ENCODE measurements around the gene ALAS1. TPM values are rescaled to one million over a fixed set of nuclear protein-coding genes. Genes with fewer than 3 reads are reported as not detected.

The ALAS1 gene
- total RNA-seq, 3 donors from 2014 or later = 25.9 to 34.7 (median 33.3) TPM

DNA sequence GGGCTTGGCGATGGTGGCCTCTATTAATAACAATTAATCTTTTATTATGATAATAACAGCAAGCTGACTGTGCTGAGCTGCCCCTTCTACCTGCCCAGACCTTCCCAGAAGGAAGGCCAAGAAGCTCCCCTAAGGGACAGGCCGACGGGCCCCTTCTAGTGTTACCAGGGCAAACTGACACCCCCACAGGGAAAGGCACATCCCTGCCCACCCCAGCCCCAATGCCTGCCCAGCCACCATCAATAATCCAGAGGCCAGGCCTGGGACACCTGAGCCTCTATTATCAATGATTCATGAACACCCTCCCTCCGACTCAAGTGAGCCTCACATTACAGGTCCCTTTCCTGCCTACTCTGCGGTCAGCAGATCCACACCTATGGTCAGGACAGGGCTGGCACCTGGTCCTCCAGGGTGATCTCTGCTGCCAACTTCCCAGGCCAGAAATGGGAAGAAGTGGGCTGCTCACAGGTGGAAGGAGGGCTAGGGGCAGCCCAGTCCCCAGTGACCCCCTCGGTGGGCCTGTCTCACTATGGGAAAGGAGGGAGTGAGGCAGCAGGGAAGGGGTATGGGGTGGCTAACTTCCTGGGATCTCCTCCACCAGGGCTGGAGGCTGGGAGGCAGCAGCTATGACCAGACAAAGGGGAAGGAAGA, 39.2 kb downstream of the ALAS1 start:
- no peaks in the 10 kb centered on the region for H3K9me3 ChIP-seq
- H3K4me1 ChIP-seq = peaks cover 13 to 15% of the 10 kb centered on the region in 2 donors
- H3K27me3 ChIP-seq = no peaks in the 10 kb centered on the region
- no peak for DNase-seq (ENCODE audit: low spot score in 2 of 2)
- H3K4me3 ChIP-seq = peak overlapping the region; percentile 70 to 96 (median 78)
- no peaks in the 10 kb centered on the region for H3K36me3 ChIP-seq
- H3K27ac ChIP-seq = peak overlapping the region; percentile 94 to 95
- no peak for TF ChIP-seq POLR2AphosphoS5 (IDR thresholded peaks at IDR 0.05)
- TF ChIP-seq, protein P1, sequence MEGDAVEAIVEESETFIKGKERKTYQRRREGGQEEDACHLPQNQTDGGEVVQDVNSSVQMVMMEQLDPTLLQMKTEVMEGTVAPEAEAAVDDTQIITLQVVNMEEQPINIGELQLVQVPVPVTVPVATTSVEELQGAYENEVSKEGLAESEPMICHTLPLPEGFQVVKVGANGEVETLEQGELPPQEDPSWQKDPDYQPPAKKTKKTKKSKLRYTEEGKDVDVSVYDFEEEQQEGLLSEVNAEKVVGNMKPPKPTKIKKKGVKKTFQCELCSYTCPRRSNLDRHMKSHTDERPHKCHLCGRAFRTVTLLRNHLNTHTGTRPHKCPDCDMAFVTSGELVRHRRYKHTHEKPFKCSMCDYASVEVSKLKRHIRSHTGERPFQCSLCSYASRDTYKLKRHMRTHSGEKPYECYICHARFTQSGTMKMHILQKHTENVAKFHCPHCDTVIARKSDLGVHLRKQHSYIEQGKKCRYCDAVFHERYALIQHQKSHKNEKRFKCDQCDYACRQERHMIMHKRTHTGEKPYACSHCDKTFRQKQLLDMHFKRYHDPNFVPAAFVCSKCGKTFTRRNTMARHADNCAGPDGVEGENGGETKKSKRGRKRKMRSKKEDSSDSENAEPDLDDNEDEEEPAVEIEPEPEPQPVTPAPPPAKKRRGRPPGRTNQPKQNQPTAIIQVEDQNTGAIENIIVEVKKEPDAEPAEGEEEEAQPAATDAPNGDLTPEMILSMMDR (IDR thresholded peaks at IDR 0.05) = no peak
- no peak for TF ChIP-seq POLR2A (IDR thresholded peaks at IDR 0.05)
- intact Hi-C loops (cut with DNase I; ENCODE audit: low total_unique reads) = loop anchor here (10.0 kb wide), 1 partner anchor 88 kb away; no protein-coding TSS in a partner anchor

DNA sequence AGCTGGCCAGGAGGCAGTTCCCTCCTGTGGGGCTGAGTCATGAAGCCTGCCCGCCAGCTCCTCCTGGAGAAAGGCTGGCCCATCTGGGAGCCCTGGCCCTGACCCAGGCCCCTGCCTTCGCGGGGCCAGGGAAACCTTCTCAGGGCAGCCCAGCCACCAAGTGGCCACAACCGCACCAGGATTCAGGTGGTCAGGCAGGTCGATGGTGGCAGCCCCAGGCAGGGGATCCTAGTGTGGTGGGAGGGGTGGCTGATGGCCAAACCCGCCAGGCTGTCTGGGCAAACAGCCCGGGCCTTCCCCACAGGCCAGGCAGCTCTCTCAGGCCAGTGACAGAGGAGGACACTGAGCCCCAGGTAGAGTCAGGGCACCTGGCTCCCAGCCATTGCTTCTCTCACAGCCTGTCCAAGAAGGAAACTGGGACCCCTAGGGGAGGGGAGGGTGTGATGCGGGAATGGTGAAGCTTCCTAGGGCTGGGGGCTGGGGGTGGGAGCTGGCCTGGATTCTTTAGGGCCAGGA, 39.8 kb downstream of the ALAS1 start:
- peak; percentile 86 to 88 for DNase-seq (ENCODE audit: low spot score in 2 of 2)
- Histone ChIP-seq H3K4me3 (peak overlapping the region; percentile 70 to 96 (median 78)), H3K27ac (peak overlapping the region; percentile 94 to 95), H3K36me3 (no peaks in the 10 kb centered on the region), H3K9me3 (no peaks in the 10 kb centered on the region), H3K27me3 (no peaks in the 10 kb centered on the region), H3K4me1 (peaks cover 13 to 15% of the 10 kb centered on the region in 2 donors)
- TF ChIP-seq POLR2AphosphoS5 (IDR thresholded peaks at IDR 0.05) = peak; percentile 34 to 53 (median 34)
- TF ChIP-seq POLR2A (IDR thresholded peaks at IDR 0.05) = no peak
- intact Hi-C loops (cut with DNase I; ENCODE audit: low total_unique reads) = loop anchor here (10.0 kb wide), 1 partner anchor 87 kb away; no protein-coding TSS in a partner anchor

DNA sequence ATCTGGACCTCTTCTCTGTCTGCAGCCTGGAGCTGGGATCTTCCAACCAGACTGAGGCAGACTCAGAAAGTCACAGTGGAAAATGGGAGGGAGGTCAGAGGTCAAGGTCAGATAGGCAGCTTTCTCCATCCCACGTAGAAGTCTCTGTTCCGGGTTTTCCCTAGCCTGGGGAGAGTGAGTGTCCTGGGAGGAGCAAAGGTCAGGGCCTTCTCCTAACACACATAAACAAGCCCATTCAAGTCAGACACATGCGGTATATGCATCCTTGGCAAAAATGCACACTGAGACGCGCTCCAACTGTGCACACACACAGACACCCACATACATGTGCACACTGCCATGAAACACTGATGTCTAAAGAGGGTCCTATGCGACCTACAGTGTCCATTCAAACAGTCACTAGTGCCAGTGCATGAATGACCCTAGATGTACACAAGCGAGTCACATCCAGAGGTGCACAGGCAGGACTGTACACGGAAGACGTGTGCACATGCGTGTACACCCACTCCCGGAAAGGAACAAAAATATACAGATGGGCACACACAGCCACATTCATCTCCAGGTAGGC, 40.3 kb downstream of the ALAS1 start:
- intact Hi-C loops (cut with DNase I; ENCODE audit: low total_unique reads) = loop anchor here (10.0 kb wide), 1 partner anchor 87 kb away; no protein-coding TSS in a partner anchor
- Histone ChIP-seq H3K4me3 (peak overlapping the region; percentile 70 to 96 (median 78)), H3K36me3 (no peaks in the 10 kb centered on the region), H3K9me3 (no peaks in the 10 kb centered on the region), H3K4me1 (peaks cover 13 to 15% of the 10 kb centered on the region in 2 donors), H3K27me3 (no peaks in the 10 kb centered on the region), H3K27ac (peak overlapping the region; percentile 94 to 95)
- TF ChIP-seq, protein P1 (IDR thresholded peaks at IDR 0.05) = no peak
- TF ChIP-seq POLR2A (IDR thresholded peaks at IDR 0.05) = no peak
- TF ChIP-seq POLR2AphosphoS5 (IDR thresholded peaks at IDR 0.05) = no peak
- no peak for DNase-seq (ENCODE audit: low spot score in 2 of 2)

DNA sequence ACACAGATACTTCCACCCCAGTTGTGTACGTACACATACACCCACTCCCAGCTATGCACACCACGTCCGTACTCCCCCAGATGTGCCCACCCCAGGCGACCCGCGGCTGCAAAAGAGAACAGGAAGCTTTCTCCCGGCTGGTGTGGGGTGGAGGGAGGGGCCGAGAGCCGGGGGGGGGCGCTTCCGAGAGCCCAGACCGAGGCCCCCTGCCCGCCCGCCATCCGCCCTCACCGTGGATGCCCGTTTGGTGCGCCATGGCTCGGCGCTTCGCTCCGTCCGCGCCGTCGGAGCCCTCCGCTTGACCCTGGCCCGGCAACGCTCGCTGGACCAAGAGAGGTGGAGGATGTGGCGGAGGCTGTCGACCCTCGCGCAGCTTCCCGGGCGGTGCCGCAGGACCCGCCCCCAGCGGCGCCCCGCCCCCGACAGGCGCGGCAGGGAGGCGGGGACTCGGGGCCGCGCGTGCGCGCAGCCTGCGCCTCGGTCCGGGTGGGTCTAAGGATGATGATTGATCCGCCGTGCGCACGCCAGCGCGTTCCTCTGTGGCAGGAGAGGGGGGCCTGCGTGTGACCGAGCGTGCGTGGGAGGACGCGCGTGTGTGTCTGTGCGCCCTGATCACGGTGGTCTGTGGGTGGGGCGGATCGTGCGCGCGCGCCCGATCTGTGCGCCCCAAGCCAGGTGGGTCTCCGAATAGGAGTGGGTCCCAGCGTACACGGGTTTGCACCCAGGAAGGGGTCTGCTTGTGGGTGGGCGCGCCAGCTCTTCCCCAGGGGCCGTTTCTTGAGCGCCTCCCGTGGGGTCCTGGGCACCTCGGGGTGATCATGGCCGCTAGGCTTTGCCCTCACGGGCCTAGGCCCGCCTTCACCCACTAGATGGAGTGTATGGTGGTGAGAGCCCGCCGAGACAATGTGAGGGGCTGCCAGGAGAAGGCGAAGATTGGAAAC, 41.1 kb downstream of the ALAS1 start, which contains the start of gene TWF2:
TWF2 (minus strand) TSS at position 398 of the 941 bp plus-strand sequence; CDS start at position 256, 142 bp downstream.
- Histone ChIP-seq H3K36me3 (no peaks in the 10 kb centered on the region), H3K4me1 (peaks cover 13 to 15% of the 10 kb centered on the region in 2 donors), H3K9me3 (no peaks in the 10 kb centered on the region), H3K27ac (peak within 1 kb of the TSS; percentile 94 to 95), H3K27me3 (no peaks in the 10 kb centered on the region), H3K4me3 (peak within 1 kb of the TSS; percentile 70 to 96 (median 78))
- no peak for TF ChIP-seq POLR2A (IDR thresholded peaks at IDR 0.05)
- TF ChIP-seq, protein P1 (IDR thresholded peaks at IDR 0.05) = peak in 1 of 3 donors; percentile 34
- peak in 2 of 3 donors; percentile 12 to 49 for TF ChIP-seq POLR2AphosphoS5 (IDR thresholded peaks at IDR 0.05)
- DNase-seq (ENCODE audit: low spot score in 2 of 2) = peak in 1 of 2 donors; percentile 59
- intact Hi-C loops (cut with DNase I; ENCODE audit: low total_unique reads) = loop anchor here (10.0 kb wide), 1 partner anchor 86 kb away; no protein-coding TSS in a partner anchor
